Loucy (cell line): Measurements from ENCODE around the gene ROBO1.

Source experiments
- H2AFZ ChIP-seq: fragments of 200-600 bp; sonication (generic); 2 replicates; pipeline ENCODE4 v1.6.0; 2016; ENCODE audit warnings: antibody characterized with exemption, mild to moderate bottlenecking, low read length, moderate library complexity
- H3F3A ChIP-seq: fragments of 200-600 bp; 2 replicates; pipeline ENCODE4 v1.6.0; 2016; ENCODE audit warnings: antibody characterized with exemption, low read depth, mild to moderate bottlenecking
- H3K27me3 ChIP-seq: fragments of 200-600 bp; sonication (generic); 2 replicates; pipeline ENCODE4 v1.6.1; 2014; ENCODE audit warnings: low read length, mild to moderate bottlenecking; ENCODE audit not compliant: insufficient read depth, poor library complexity, severe bottlenecking
- H3K36me3 ChIP-seq: fragments of 200-600 bp; sonication (generic); 2 replicates; pipeline ENCODE4 v1.6.1; 2016; ENCODE audit warnings: low read length; ENCODE audit not compliant: insufficient read depth
- H3K4me1 ChIP-seq: fragments of 200-600 bp; sonication (generic); 2 replicates; pipeline ENCODE4 v1.5.1; 2014; ENCODE audit warnings: low read length, mild to moderate bottlenecking; ENCODE audit not compliant: insufficient read depth, poor library complexity, severe bottlenecking
- H3K4me2 ChIP-seq: fragments of 200-600 bp; sonication (generic); 2 replicates; pipeline ENCODE4 v1.6.0; 2014; ENCODE audit warnings: antibody characterized with exemption, low read length, low read depth, mild to moderate bottlenecking; ENCODE audit not compliant: poor library complexity, severe bottlenecking
- H3K4me3 ChIP-seq: fragments of 200-600 bp; sonication (generic); 2 replicates; pipeline ENCODE4 v1.5.1; 2014; ENCODE audit warnings: low read length, mild to moderate bottlenecking, mixed read lengths; ENCODE audit not compliant: poor library complexity, severe bottlenecking
- H3K79me2 ChIP-seq: fragments of 200-600 bp; sonication (generic); 2 replicates; pipeline ENCODE4 v1.6.1; 2014; ENCODE audit warnings: low read length; ENCODE audit not compliant: insufficient read depth
- H3K9ac ChIP-seq: fragments of 200-600 bp; sonication (generic); 2 replicates; pipeline ENCODE4 v1.6.0; 2014; ENCODE audit warnings: mild to moderate bottlenecking, low read depth, low read length, moderate library complexity; ENCODE audit not compliant: poor library complexity, severe bottlenecking
- H3K9me2 ChIP-seq: fragments of 200-600 bp; sonication (generic); replicated peaks from 2 replicates; pipeline ENCODE4 v1.6.1; 2016; ENCODE audit warnings: low read depth, low read length, mixed read lengths
- H3K9me3 ChIP-seq: fragments of 200-600 bp; sonication (generic); 2 replicates; pipeline ENCODE4 v1.6.1; 2014; ENCODE audit warnings: mild to moderate bottlenecking, antibody characterized with exemption, low read length, low read depth; ENCODE audit not compliant: insufficient read depth
- H4K20me1 ChIP-seq: fragments of 200-600 bp; sonication (generic); 2 replicates; pipeline ENCODE4 v1.6.0; 2014; ENCODE audit warnings: antibody characterized with exemption, low read length, mild to moderate bottlenecking; ENCODE audit not compliant: insufficient read depth, poor library complexity, severe bottlenecking
- EZH2phosphoT487 ChIP-seq: fragments of 200-600 bp; IDR thresholded peaks from 2 replicates; pipeline ENCODE4 v1.6.1; 2018; ENCODE audit warnings: antibody characterized with exemption, mild to moderate bottlenecking, moderate library complexity, borderline replicate concordance
- TF ChIP-seq, protein P1 (sequence below): fragments of 200-600 bp; sonication (generic); conservative IDR thresholded peaks from 2 replicates; pipeline ENCODE4 v1.5.1; 2014; ENCODE audit warnings: mild to moderate bottlenecking, antibody characterized with exemption, low read length

Gene ROBO1

DNA sequence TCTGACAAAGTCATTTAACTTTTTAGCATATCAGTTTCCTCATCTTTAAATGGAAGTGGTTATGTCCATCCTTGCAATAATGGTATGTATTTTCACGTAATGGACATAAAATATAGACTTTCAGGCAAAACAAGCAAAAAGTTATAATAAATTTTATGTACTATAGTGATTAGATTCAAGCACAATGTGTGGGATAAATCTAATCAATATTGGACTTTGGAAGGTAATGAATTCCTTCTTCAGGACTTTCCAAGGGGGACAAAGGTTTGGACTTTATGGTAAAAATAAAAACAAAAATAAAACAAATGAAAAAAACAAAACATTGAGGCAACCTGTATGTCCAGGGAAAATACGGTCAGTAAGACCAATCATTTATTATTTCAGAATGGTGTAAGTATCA lies 357.7 kb downstream of the ROBO1 start:
- Histone ChIP-seq H2AFZ (no peak overlapping the region), H3K4me2 (no peak overlapping the region), H3K4me1 (no peaks in the 10 kb centered on the region), H3K9me2 (no peaks in the 10 kb centered on the region), H3K27me3 (no peaks in the 10 kb centered on the region), H3K9ac (no peak overlapping the region), H4K20me1 (no peaks in the 10 kb centered on the region), H3K79me2 (no peaks in the 10 kb centered on the region), H3K4me3 (no peak overlapping the region), H3K9me3 (no peaks in the 10 kb centered on the region), H3F3A (no peaks in the 10 kb centered on the region), H3K36me3 (no peaks in the 10 kb centered on the region)
- no peak for TF ChIP-seq EZH2phosphoT487
- TF ChIP-seq, protein P1, sequence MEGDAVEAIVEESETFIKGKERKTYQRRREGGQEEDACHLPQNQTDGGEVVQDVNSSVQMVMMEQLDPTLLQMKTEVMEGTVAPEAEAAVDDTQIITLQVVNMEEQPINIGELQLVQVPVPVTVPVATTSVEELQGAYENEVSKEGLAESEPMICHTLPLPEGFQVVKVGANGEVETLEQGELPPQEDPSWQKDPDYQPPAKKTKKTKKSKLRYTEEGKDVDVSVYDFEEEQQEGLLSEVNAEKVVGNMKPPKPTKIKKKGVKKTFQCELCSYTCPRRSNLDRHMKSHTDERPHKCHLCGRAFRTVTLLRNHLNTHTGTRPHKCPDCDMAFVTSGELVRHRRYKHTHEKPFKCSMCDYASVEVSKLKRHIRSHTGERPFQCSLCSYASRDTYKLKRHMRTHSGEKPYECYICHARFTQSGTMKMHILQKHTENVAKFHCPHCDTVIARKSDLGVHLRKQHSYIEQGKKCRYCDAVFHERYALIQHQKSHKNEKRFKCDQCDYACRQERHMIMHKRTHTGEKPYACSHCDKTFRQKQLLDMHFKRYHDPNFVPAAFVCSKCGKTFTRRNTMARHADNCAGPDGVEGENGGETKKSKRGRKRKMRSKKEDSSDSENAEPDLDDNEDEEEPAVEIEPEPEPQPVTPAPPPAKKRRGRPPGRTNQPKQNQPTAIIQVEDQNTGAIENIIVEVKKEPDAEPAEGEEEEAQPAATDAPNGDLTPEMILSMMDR: no peak

DNA sequence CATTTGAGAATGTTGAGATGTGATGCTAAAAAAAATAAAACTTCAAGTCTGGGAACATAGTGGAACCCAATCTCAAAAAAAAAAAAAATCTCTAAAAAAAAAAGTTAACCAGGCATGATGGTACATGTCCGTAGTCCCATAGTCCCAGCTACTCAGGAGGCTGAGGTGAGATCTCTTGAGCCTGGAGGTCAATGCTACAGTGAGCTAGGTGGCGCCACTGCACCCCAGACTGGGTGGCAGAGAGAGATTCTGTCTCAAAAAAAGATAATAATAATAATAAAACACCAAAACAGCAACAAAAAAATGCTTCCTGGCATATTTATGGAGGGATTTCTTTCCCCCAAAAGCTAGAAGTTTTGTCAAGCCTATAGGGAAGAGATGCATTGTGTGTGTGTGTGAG lies 361.6 kb downstream of the ROBO1 start:
- Histone ChIP-seq H3K4me3 (no peak overlapping the region), H3F3A (no peaks in the 10 kb centered on the region), H3K79me2 (no peaks in the 10 kb centered on the region), H3K4me1 (no peaks in the 10 kb centered on the region), H3K9me2 (no peaks in the 10 kb centered on the region), H3K4me2 (no peak overlapping the region), H3K9ac (no peak overlapping the region), H2AFZ (no peak overlapping the region), H4K20me1 (no peaks in the 10 kb centered on the region), H3K36me3 (no peaks in the 10 kb centered on the region), H3K9me3 (no peaks in the 10 kb centered on the region), H3K27me3 (no peaks in the 10 kb centered on the region)
- no peak for TF ChIP-seq EZH2phosphoT487
- TF ChIP-seq, protein P1: no peak; the same call in 1 of the 2 replicates

DNA sequence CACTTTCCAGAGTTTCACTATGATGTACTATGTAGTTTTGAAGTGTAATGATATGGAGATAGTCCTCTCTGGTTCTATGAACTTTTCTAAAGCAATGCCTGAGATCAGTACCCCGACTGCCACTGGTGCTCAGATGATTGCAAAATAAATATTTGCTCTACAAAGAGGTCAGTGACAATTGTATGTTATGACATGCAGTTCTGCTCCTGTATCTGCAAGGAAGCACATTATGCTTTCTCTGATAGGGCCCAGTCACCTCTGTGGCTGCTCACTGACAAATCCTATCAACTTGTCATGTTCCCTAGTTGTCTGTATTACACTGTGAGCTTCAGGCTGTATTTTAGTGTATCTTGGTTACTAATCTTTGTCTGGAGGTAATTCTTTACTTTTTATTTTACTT lies 362.6 kb downstream of the ROBO1 start:
- Histone ChIP-seq H3K4me3 (no peak overlapping the region), H3K9me2 (no peaks in the 10 kb centered on the region), H3K4me2 (no peak overlapping the region), H3F3A (no peaks in the 10 kb centered on the region), H3K79me2 (no peaks in the 10 kb centered on the region), H3K9ac (no peak overlapping the region), H2AFZ (no peak overlapping the region), H4K20me1 (no peaks in the 10 kb centered on the region), H3K27me3 (no peaks in the 10 kb centered on the region), H3K4me1 (no peaks in the 10 kb centered on the region), H3K9me3 (no peaks in the 10 kb centered on the region), H3K36me3 (no peaks in the 10 kb centered on the region)
- no peak for TF ChIP-seq EZH2phosphoT487
- TF ChIP-seq, protein P1: no peak
